Suprapubic skin (tissue), 4 donors: ENCODE results near the gene AKR1B15. TPM values are rescaled to one million over a fixed set of nuclear protein-coding genes. Genes with fewer than 3 reads are reported as not detected.
A peak's percentile ranks its signal among the peaks of the same experiment; 100 is the strongest.

Experiments
- DNase-seq, 2 donors: peaks; one replicate each; pipeline ENCODE4 v3.0.0-alpha.2; 2019; ENCODE audit warnings: low spot score in 2 of 2
- H3K27ac ChIP-seq: fragments of 200-600 bp; sonication (generic); one replicate; pipeline ENCODE4 v1.5.1; 2019
- H3K27me3 ChIP-seq: fragments of 200-600 bp; sonication (generic); one replicate; pipeline ENCODE4 v1.5.1; 2019
- H3K36me3 ChIP-seq: fragments of 200-600 bp; sonication (generic); one replicate; pipeline ENCODE4 v1.5.1; 2019
- H3K4me1 ChIP-seq: fragments of 200-600 bp; sonication (generic); one replicate; pipeline ENCODE4 v1.5.1; 2019
- H3K4me3 ChIP-seq: fragments of 200-600 bp; sonication (generic); one replicate; pipeline ENCODE4 v1.5.1; 2019; ENCODE audit warnings: mild to moderate bottlenecking
- H3K9me3 ChIP-seq: fragments of 200-600 bp; sonication (generic); one replicate; pipeline ENCODE4 v1.5.1; 2019
- CTCF ChIP-seq, 2 donors: fragments of 200-600 bp in 1 of 2; fragments of 450-650 bp in 1 of 2; sonication (generic) in 1 of 2; IDR thresholded peaks; one replicate each; pipeline ENCODE4 v1.5.1; 2016 to 2019; ENCODE audit warnings: antibody characterized with exemption in 2 of 2, mild to moderate bottlenecking in 1 of 2, moderate library complexity in 1 of 2
- EP300 ChIP-seq: sonication (generic); formaldehyde crosslinking; IDR thresholded peaks from one replicate; pipeline ENCODE4 v1.6.1; 2017; ENCODE audit warnings: antibody characterized with exemption
- POLR2A ChIP-seq, 2 donors: fragments of 450-650 bp; IDR thresholded peaks; one replicate each; pipeline ENCODE4 v1.6.1; 2017; ENCODE audit warnings: antibody characterized with exemption in 2 of 2, mild to moderate bottlenecking in 2 of 2, moderate library complexity in 2 of 2
- POLR2AphosphoS5 ChIP-seq, 3 donors: sonication (generic); formaldehyde crosslinking; IDR thresholded peaks; one replicate each; pipeline ENCODE4 v1.6.1; 2017; ENCODE audit warnings: antibody characterized with exemption in 3 of 3
- WGBS: methylation state at CpG from one replicate; pipeline ENCODE4 v1.1.5; 2018; 5-methylcytosine and 5-hydroxymethylcytosine counted together
- total RNA-seq, 4 donors: library from RNA; depleted of rRNA; stranded (reverse); fragments of >200 nt; gene quantifications; one replicate each; pipeline ENCODE4 v1.1.0, GENCODE V29; 2016

AKR1B15 gene
- total RNA-seq, 4 donors from 2014 or later = 1.1 TPM; not detected in 3

GRCh38 chr7:134612197-134612596 is 63.3 kb downstream of the AKR1B15 start:
- Histone ChIP-seq H3K27ac (no peak overlapping the region), H3K4me1 (peaks cover 15% of the 10 kb centered on the region), H3K9me3 (no peaks in the 10 kb centered on the region), H3K27me3 (no peaks in the 10 kb centered on the region), H3K36me3 (no peaks in the 10 kb centered on the region), H3K4me3 (no peak overlapping the region)
- no peak for TF ChIP-seq EP300
- 95% methylated on average over 2 of the region's 2 CpGs for WGBS
- DNase-seq = no peak

- no peak for DNase-seq
- peak overlapping the region; percentile 56 for H3K27ac ChIP-seq
- 3% methylated on average over 3 of the region's 3 CpGs for WGBS
Measured at GRCh38 chr7:134613623-134614347, 64.9 kb downstream of the AKR1B15 start.

GRCh38 chr7:134616611-134617010 is 67.7 kb downstream of the AKR1B15 start:
- H3K4me3 ChIP-seq = no peak overlapping the region
- DNase-seq = no peak
- H3K27ac ChIP-seq = no peak overlapping the region
- TF ChIP-seq CTCF (IDR thresholded peaks at IDR 0.05) (no peak), POLR2A (IDR thresholded peaks at IDR 0.05) (no peak), POLR2AphosphoS5 (IDR thresholded peaks at IDR 0.05) (no peak), EP300 (no peak)
- no peaks in the 10 kb centered on the region for H3K9me3 ChIP-seq
- H3K27me3 ChIP-seq = no peaks in the 10 kb centered on the region
- 87% methylated on average over 2 of the region's 2 CpGs for WGBS
- no peaks in the 10 kb centered on the region for H3K36me3 ChIP-seq
- H3K4me1 ChIP-seq = peaks cover 15% of the 10 kb centered on the region

More at GRCh38 chr7:134613623-134614347, 64.9 kb downstream of the AKR1B15 start:
- H3K4me1 ChIP-seq = peaks cover 15% of the 10 kb centered on the region
- H3K4me3 ChIP-seq = no peak overlapping the region
- H3K27me3 ChIP-seq = no peaks in the 10 kb centered on the region
- no peaks in the 10 kb centered on the region for H3K36me3 ChIP-seq
- no peak for TF ChIP-seq POLR2AphosphoS5 (IDR thresholded peaks at IDR 0.05)
- TF ChIP-seq EP300 = no peak
- no peak for TF ChIP-seq CTCF (IDR thresholded peaks at IDR 0.05)
- no peak for TF ChIP-seq POLR2A (IDR thresholded peaks at IDR 0.05)
- no peaks in the 10 kb centered on the region for H3K9me3 ChIP-seq

- no peak overlapping the region for H3K27ac ChIP-seq
- peaks cover 7% of the 10 kb centered on the region for H3K4me1 ChIP-seq
- TF ChIP-seq POLR2AphosphoS5 (IDR thresholded peaks at IDR 0.05) (no peak), EP300 (no peak), CTCF (IDR thresholded peaks at IDR 0.05) (no peak), POLR2A (IDR thresholded peaks at IDR 0.05) (no peak)
- H3K9me3 ChIP-seq = no peaks in the 10 kb centered on the region
- no peak overlapping the region for H3K4me3 ChIP-seq
- 55% methylated on average over 5 of the region's 5 CpGs for WGBS
- no peak for DNase-seq
- no peaks in the 10 kb centered on the region for H3K36me3 ChIP-seq
- no peaks in the 10 kb centered on the region for H3K27me3 ChIP-seq
Measured at GRCh38 chr7:134618756-134619530, 70.0 kb downstream of the AKR1B15 start.

- Histone ChIP-seq H3K27ac (no peak overlapping the region), H3K4me1 (peaks cover 1% of the 10 kb centered on the region), H3K9me3 (no peaks in the 10 kb centered on the region), H3K27me3 (peaks cover 3% of the 10 kb centered on the region), H3K4me3 (no peak overlapping the region), H3K36me3 (no peaks in the 10 kb centered on the region)
- WGBS = 41% methylated on average over 2 of the region's 2 CpGs
- DNase-seq = no peak
- TF ChIP-seq POLR2AphosphoS5 (IDR thresholded peaks at IDR 0.05) (no peak), CTCF (IDR thresholded peaks at IDR 0.05) (no peak), EP300 (no peak), POLR2A (IDR thresholded peaks at IDR 0.05) (no peak)
Measured at GRCh38 chr7:134619627-134620331, 70.9 kb downstream of the AKR1B15 start.
